Stomach smooth muscle (tissue), 2 donors: ENCODE measurements around the gene ZP2.
"Not testable (repeated sequence)": the region's sequence is repeated elsewhere in the genome, so short reads cannot be mapped to it uniquely, and the experiment has no call there.

Source experiments
- H3K27ac ChIP-seq: one replicate; pipeline ENCODE4 v1.7.0; 2013; ENCODE audit warnings: mild to moderate bottlenecking, low read length, inconsistent platforms
- H3K27me3 ChIP-seq, 2 donors: one replicate each; pipeline ENCODE4 v1.7.0; 2013; ENCODE audit warnings: low read length in 2 of 2; ENCODE audit not compliant: insufficient read depth in 2 of 2, control insufficient read depth in 1 of 2
- H3K36me3 ChIP-seq, 2 donors: one replicate each; pipeline ENCODE4 v1.7.0; 2013; ENCODE audit warnings: low read length in 2 of 2; ENCODE audit not compliant: control insufficient read depth in 2 of 2, insufficient read depth in 2 of 2
- H3K4me1 ChIP-seq: one replicate; pipeline ENCODE4 v1.7.0; 2013; ENCODE audit warnings: low read length; ENCODE audit not compliant: control insufficient read depth, insufficient read depth
- H3K4me3 ChIP-seq, 2 donors: one replicate each; pipeline ENCODE4 v1.7.0; 2013; ENCODE audit warnings: low read length in 2 of 2
- H3K9ac ChIP-seq, 2 donors: one replicate each; pipeline ENCODE4 v1.7.0; 2013; ENCODE audit warnings: low read length in 2 of 2, mild to moderate bottlenecking in 1 of 2
- H3K9me3 ChIP-seq, 2 donors: one replicate each; pipeline ENCODE4 v1.7.0; 2013; ENCODE audit warnings: low read length in 2 of 2; ENCODE audit not compliant: control insufficient read depth in 2 of 2
- donor health status: healthy.
- donor health status: Pancreatic carcinoma.

Gene ZP2

DNA sequence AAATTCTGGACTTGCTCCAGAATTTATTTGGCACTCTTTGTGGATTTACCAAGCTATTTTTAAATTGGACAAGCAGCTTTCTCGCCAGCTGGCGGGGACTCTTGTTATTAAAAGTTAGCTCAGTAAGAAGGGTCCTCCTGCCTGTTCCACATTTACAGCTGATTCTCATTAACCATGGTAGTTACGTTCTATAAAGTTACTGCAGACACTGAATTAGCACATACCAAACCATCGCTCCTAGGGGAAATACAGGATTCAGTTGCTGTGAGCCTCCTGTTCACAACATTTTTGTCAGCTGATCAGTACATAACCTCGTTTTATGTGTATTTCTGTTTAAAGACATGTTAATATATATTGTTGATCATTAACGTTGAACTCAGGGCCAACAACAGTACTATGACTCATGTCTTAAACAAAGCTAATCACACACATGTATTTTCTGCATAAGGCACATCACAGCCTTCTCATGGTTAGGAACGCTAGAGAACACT is 48.7 kb downstream of the ZP2 start:
- H3K4me1 ChIP-seq, result peaks cover 52% of the 10 kb centered on the region
- peak overlapping the region; percentile 33 to 41 for H3K4me3 ChIP-seq
- peak overlapping the region; percentile 62 for H3K27ac ChIP-seq
- no peaks in the 10 kb centered on the region for H3K9me3 ChIP-seq
- H3K36me3 ChIP-seq, result peaks cover 17 to 24% of the 10 kb centered on the region in 2 donors
- H3K27me3 ChIP-seq, result no peaks in the 10 kb centered on the region
- H3K9ac ChIP-seq, result peak overlapping the region in 1 of 2 donors; percentile 42

DNA sequence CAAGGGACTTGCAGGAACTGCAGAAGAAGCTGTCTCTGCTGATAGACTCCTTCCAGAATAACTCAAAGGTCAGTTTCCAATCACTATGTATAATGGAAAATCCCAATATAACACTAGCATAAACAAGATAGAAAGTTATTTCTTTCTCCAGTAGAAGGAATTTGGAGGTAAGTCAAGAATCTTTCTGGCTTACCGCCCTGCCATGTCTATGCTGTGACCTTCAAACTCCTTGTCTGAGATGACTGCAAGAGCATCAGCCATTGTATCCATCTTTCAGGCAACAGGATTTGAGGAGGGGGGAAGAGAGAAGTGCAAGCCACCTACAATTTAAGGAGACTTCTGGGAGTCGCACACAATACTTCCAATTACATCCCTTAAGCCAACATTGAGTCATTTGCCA is 50.2 kb downstream of the ZP2 start:
- Histone ChIP-seq H3K27ac (no peak overlapping the region), H3K36me3 (peaks cover 9 to 12% of the 10 kb centered on the region in 2 donors), H3K9ac (no peak overlapping the region), H3K27me3 (no peaks in the 10 kb centered on the region), H3K4me3 (peak overlapping the region in 1 of 2 donors; percentile 40), H3K4me1 (peaks cover 61% of the 10 kb centered on the region), H3K9me3 (no peaks in the 10 kb centered on the region)

DNA sequence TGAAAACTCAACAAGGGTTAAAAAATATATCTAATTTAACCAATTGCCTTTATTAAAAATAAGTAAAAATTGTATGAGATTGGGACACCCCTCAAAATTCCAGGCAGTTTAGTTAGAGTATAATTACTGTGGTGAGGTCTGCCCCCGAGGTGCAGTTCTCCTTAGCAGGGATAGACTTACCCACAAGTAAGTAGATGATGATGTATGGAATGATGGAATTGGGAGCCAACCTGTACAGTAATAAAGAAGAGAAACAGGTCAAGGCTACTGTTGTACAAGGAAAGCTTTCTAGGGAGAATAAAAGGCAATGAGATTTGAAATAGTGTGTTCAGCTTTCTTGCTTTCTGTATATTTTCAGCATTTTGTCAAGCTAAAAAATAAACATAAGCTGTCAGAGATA is 51.1 kb downstream of the ZP2 start:
- peak overlapping the region in 1 of 2 donors; percentile 6 for H3K9ac ChIP-seq
- peaks cover 9% of the 10 kb centered on the region in 2 donors for H3K36me3 ChIP-seq
- H3K4me1 ChIP-seq, result peaks cover 61% of the 10 kb centered on the region
- H3K27me3 ChIP-seq, result no peaks in the 10 kb centered on the region
- no peaks in the 10 kb centered on the region for H3K9me3 ChIP-seq
- H3K27ac ChIP-seq, result no peak overlapping the region
- peak overlapping the region in 1 of 2 donors; percentile 4 for H3K4me3 ChIP-seq

DNA sequence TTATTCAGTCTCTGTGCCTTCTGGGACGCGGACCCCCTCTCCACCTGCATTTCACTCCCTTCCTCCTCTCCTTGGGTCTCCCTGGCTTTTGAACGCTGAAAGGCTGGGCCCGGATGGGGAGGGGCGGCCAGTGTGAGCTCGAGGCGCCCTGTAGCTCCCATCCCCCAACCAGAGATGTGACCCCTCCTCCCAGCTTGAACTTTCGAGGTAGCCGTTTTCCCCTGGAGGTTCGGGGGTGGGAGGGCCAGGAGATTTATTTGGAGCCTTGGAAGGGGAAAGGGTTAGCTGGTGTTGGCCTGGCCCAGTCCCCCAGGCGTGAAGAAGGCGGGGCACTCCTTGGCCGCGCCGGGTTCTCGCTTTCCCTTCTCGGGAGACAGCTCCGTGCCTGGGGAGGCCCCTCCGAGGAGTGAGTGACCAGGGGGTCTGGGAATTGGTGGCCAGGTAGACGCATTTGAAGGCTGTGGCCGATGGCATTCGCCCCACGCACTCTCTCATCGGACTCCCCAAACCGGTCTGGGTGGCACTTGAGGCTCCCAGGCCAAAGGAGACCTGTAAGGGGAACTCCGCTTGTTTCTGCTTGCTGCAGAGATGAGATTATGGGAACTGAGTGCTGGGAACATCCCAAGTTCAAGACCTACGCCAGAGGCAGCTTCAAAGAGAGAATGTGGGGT is 52.0 kb downstream of the ZP2 start:
- Histone ChIP-seq H3K4me3 (peak overlapping the region; percentile 71 to 87), H3K9me3 (no peaks in the 10 kb centered on the region), H3K27me3 (no peaks in the 10 kb centered on the region), H3K36me3 (peaks cover 2 to 4% of the 10 kb centered on the region in 2 donors), H3K9ac (peak overlapping the region; percentile 76 to 78), H3K4me1 (peaks cover 59% of the 10 kb centered on the region), H3K27ac (peak overlapping the region; percentile 82)

DNA sequence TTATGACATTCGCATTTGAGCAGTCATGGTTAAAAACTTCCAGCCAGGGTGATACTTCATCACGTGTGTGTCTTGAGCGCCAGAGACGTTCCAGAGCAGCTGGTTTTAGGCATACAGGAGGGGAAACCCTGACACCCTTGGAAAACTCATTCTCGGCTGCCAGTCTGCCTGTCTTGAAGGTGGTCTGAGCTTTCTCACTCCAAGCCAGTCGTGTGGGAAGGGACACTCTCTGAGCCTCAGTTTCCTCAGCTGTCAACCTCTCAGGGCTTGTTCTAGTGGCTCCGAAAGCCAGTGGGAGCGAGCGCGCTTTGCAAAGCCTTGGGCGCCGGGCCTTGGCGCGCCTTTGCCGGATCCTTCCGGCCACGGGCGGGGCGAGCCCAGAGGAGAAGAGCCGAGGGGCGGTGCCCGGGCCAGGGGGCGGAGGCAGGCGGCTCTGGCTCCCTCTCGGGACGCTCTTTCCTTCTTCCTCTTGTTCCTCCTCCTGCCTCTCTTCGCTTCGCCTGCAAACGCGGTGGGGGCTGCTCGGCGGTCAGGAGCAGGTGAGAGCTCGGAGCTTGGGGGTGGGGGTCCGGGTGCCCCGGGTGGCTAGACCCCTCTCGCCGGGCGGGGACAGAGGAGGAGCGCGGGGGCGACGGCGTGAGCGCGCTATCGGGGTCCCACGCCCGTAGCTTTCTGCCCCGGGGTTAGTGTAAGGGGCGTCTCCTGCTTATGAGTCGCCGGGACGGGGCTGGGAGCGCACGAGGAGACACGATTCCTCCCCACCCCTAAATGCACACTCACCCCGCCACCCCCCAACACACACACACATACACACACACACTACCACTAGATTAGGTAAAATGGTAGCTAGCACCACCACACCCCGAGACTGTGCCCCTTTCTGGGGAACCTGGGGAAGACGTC is 52.9 kb downstream of the ZP2 start, which contains the start of gene LDAF1:
Gene LDAF1 (plus strand): TSS at position 467 of the 903 bp plus-strand sequence. CDS start 2,509 bp downstream, outside the sequence.
- Histone ChIP-seq H3K4me1 (peaks cover 50% of the 10 kb centered on the region), H3K9me3 (no peaks in the 10 kb centered on the region), H3K9ac (peak within 1 kb of the TSS; percentile 76 to 78), H3K4me3 (peak within 1 kb of the TSS; percentile 71 to 87), H3K36me3 (peaks cover 0 to 3% of the 10 kb centered on the region in 2 donors), H3K27me3 (no peaks in the 10 kb centered on the region), H3K27ac (peak within 1 kb of the TSS; percentile 82)

DNA sequence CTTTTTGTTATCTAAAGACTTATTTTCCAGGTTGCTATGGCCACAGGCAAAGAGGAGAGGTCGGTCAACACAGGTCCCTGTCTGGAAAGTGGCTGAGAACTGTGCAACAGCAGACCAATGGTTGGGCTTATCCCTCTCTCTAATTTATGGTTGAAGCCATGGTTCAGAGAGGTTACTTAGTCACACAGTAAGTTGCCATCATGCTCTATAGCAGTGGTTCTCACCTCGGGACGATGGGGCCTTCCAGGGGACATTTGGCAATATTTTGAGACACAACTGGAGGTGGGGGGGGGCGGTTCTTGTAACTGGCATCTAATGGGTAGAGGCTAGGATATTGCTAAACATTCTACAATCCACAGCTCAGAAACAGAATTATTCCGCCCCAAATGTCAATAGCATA is 53.7 kb downstream of the ZP2 start:
- Histone ChIP-seq H3K9ac (peak overlapping the region; percentile 73 to 76), H3K27ac (peak overlapping the region; percentile 82), H3K36me3 (no peaks in the 10 kb centered on the region), H3K27me3 (no peaks in the 10 kb centered on the region), H3K4me1 (peaks cover 42% of the 10 kb centered on the region), H3K4me3 (peak overlapping the region in 1 of 2 donors; percentile 87), H3K9me3 (no peaks in the 10 kb centered on the region)

DNA sequence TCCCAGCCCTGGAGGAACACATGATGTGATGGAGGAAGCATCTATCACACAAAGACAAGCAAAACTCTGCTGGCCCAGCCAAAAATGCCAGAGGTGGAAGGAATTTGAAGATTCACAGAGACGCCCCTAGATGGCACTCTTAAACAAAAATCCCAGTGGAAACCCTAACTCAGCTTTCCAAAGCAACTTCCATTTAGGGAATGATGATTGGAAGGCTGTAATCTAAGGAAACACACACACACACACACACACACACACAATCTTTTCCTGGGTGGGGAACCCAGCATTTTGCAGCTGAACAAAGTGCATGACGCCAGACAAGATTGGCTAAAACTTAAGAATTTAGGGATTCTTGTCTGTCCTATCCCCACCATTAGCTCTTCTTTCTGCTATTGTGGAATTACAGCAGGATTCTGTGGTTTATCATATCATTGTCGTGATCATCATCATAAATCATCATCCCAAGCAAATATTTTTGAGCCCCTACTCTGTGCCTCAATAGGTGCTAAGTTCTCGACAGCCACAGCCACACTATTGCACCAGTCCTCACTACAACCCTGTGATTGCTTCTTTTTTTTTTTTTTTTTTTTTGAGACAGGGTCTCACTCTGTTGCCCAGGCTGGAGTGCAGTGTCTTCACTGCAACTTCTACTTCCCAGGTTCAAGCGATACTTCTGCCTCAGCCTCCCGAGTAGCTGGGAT is 54.5 kb downstream of the ZP2 start:
- H3K4me1 ChIP-seq, result peaks cover 42% of the 10 kb centered on the region
- no peak overlapping the region for H3K4me3 ChIP-seq
- no peaks in the 10 kb centered on the region for H3K9me3 ChIP-seq
- no peak overlapping the region for H3K9ac ChIP-seq
- peak overlapping the region; percentile 82 for H3K27ac ChIP-seq
- no peaks in the 10 kb centered on the region for H3K36me3 ChIP-seq
- no peaks in the 10 kb centered on the region for H3K27me3 ChIP-seq

DNA sequence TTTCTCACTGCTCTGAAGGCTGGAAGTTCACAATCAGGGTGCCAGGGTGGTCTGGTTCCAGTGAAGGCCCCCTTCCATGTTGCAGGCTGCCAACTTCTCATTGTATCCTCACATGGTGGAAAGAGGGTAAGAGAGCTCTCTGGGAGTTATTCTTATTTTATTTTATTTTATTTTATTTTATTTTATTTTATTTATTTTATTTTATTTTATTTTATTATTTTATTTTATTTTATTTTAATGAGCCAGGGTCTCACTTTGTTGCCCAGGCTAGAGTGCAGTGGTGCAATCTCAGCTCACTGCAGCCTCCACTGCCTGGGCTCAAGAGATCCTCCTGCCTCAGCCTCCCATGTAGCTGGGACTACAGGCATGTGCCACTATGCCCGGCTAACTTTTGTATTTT is 55.4 kb downstream of the ZP2 start:
- not testable (repeated sequence) for H3K36me3 ChIP-seq, H3K9me3 ChIP-seq, H3K27ac ChIP-seq, H3K9ac ChIP-seq, H3K4me3 ChIP-seq, H3K27me3 ChIP-seq
- H3K4me1 ChIP-seq, result peaks cover 33% of the 10 kb centered on the region

DNA sequence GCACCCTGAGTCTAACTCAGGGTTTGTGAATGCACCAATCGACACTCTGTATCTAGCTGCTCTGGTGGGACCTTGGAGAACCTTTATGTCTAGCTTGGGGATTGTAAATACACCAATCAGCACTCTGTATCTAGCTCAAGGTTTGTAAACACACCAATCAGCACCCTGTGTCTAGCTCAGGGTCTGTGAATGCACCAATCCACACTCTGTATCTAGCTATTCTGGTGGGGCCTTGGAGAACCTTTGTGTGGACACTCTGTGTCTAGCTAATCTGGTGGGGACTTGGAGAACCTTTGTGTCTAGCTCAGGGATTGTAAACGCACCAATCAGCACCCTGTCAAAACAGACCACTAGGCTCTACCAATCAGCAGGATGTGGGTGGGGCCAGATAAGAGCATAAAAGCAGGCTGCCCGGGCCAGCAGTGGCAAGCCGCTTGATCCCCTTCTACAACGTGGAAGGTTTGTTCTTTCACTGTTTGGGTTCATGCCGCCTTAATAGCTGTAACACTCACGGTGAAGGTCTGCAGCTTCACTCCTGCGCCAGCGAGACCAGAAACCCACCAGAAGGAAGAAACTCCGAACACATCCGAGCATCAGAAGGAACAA is 58.1 kb downstream of the ZP2 start:
- not testable (repeated sequence) for H3K27ac ChIP-seq, H3K4me3 ChIP-seq, H3K9me3 ChIP-seq, H3K27me3 ChIP-seq, H3K36me3 ChIP-seq, H3K9ac ChIP-seq
- peaks cover 18% of the 10 kb centered on the region for H3K4me1 ChIP-seq
